ENCODE results near the gene SHANK2.

Gene SHANK2

GRCh38 chr11:71240865-71241691, 11.3 kb downstream of the SHANK2 start:
- no peak for TF ChIP-seq CTCF (IDR thresholded peaks at IDR 0.05; ENCODE audit: low read length)
- no peak for TF ChIP-seq EZH2 (IDR thresholded peaks at IDR 0.05; ENCODE audit: borderline replicate concordance, low read length)

GRCh38 chr11:71240061-71240690, 12.2 kb downstream of the SHANK2 start:
- Histone ChIP-seq H3K4me2 (ENCODE audit: low read length) (no peak overlapping the region), H3K36me3 (ENCODE audit: insufficient read depth, low read length) (no peaks in the 10 kb centered on the region), H3K79me2 (ENCODE audit: insufficient read depth, low read length) (no peaks in the 10 kb centered on the region), H3K9me3 (ENCODE audit: low read length) (no peaks in the 10 kb centered on the region), H3K4me3 (ENCODE audit: low read depth, low read length, poor library complexity, severe bottlenecking) (no peak overlapping the region), H3K27me3 (ENCODE audit: insufficient read depth, low read length) (no peaks in the 10 kb centered on the region; the same call in 1 of the 2 replicates), H3K9me2 (ENCODE audit: low read depth, low read length) (no peaks in the 10 kb centered on the region), H4K20me1 (ENCODE audit: insufficient read depth, low read length) (no peaks in the 10 kb centered on the region), H3F3A (ENCODE audit: insufficient read depth, low read length) (no peaks in the 10 kb centered on the region), H3K9ac (ENCODE audit: low read length) (no peak overlapping the region), H2AFZ (ENCODE audit: low read length) (no peak overlapping the region), H3K27ac (ENCODE audit: low read depth, low read length, poor library complexity, severe bottlenecking) (no peak overlapping the region), H3K4me1 (ENCODE audit: insufficient read depth, low read length, severe bottlenecking) (no peaks in the 10 kb centered on the region)
- TF ChIP-seq CTCF (IDR thresholded peaks at IDR 0.05; ENCODE audit: low read length) (no peak), EZH2 (IDR thresholded peaks at IDR 0.05; ENCODE audit: borderline replicate concordance, low read length) (no peak)

More at GRCh38 chr11:71240865-71241691, 11.3 kb downstream of the SHANK2 start:
- H3K27ac ChIP-seq (ENCODE audit: low read depth, low read length, poor library complexity, severe bottlenecking) = no peak overlapping the region
- H3K79me2 ChIP-seq (ENCODE audit: insufficient read depth, low read length) = no peaks in the 10 kb centered on the region
- no peaks in the 10 kb centered on the region for H3K9me3 ChIP-seq (ENCODE audit: low read length)
- no peaks in the 10 kb centered on the region for H3K4me1 ChIP-seq (ENCODE audit: insufficient read depth, low read length, severe bottlenecking)
- H3K9ac ChIP-seq (ENCODE audit: low read length) = no peak overlapping the region
- no peak overlapping the region for H2AFZ ChIP-seq (ENCODE audit: low read length)
- no peaks in the 10 kb centered on the region for H4K20me1 ChIP-seq (ENCODE audit: insufficient read depth, low read length)
- H3K4me3 ChIP-seq (ENCODE audit: low read depth, low read length, poor library complexity, severe bottlenecking) = no peak overlapping the region
- H3K4me2 ChIP-seq (ENCODE audit: low read length) = no peak overlapping the region
- no peaks in the 10 kb centered on the region for H3K9me2 ChIP-seq (ENCODE audit: low read depth, low read length)
- H3F3A ChIP-seq (ENCODE audit: insufficient read depth, low read length) = no peaks in the 10 kb centered on the region
- no peaks in the 10 kb centered on the region for H3K36me3 ChIP-seq (ENCODE audit: insufficient read depth, low read length)
- no peaks in the 10 kb centered on the region; the same call in 1 of the 2 replicates for H3K27me3 ChIP-seq (ENCODE audit: insufficient read depth, low read length)

- Histone ChIP-seq H3K27ac (ENCODE audit: low read depth, low read length, poor library complexity, severe bottlenecking) (no peak overlapping the region), H3K4me3 (ENCODE audit: low read depth, low read length, poor library complexity, severe bottlenecking) (no peak overlapping the region), H3K79me2 (ENCODE audit: insufficient read depth, low read length) (no peaks in the 10 kb centered on the region), H3K27me3 (ENCODE audit: insufficient read depth, low read length) (peaks cover 4% of the 10 kb centered on the region; the same call in 1 of the 2 replicates), H3K4me1 (ENCODE audit: insufficient read depth, low read length, severe bottlenecking) (no peaks in the 10 kb centered on the region), H2AFZ (ENCODE audit: low read length) (no peak overlapping the region), H3F3A (ENCODE audit: insufficient read depth, low read length) (no peaks in the 10 kb centered on the region), H3K4me2 (ENCODE audit: low read length) (no peak overlapping the region), H3K9me2 (ENCODE audit: low read depth, low read length) (no peaks in the 10 kb centered on the region), H3K36me3 (ENCODE audit: insufficient read depth, low read length) (no peaks in the 10 kb centered on the region), H4K20me1 (ENCODE audit: insufficient read depth, low read length) (no peaks in the 10 kb centered on the region), H3K9ac (ENCODE audit: low read length) (no peak overlapping the region), H3K9me3 (ENCODE audit: low read length) (no peaks in the 10 kb centered on the region)
- TF ChIP-seq EZH2 (IDR thresholded peaks at IDR 0.05; ENCODE audit: borderline replicate concordance, low read length) = no peak
- no peak for TF ChIP-seq CTCF (IDR thresholded peaks at IDR 0.05; ENCODE audit: low read length)
Measured at GRCh38 chr11:71239581-71239980, 12.8 kb downstream of the SHANK2 start.

All from OCI-LY1 (cell line).